Stomach (tissue), 19 donors: Measurements from ENCODE around the gene SBF1. TPM values are rescaled to one million over a fixed set of nuclear protein-coding genes. Genes with fewer than 3 reads are reported as not detected.

Source experiments
- DNase-seq, 2 donors: peaks; one replicate each; pipeline versions ENCODE4 v3.0.0 to v3.0.0-alpha.2; 2013 to 2019
- H3K27ac ChIP-seq, 5 donors: fragments of 200-600 bp in 4 of 5; sonication (generic) in 4 of 5; one replicate each; pipeline ENCODE4 v1.5.1; 2013 to 2019; ENCODE audit warnings: mild to moderate bottlenecking in 1 of 5, moderate library complexity in 1 of 5
- H3K27me3 ChIP-seq, 3 donors: fragments of 200-600 bp; sonication (generic); one replicate each; pipeline ENCODE4 v1.5.1; 2017 to 2019; ENCODE audit warnings: mixed run types in 1 of 3
- H3K36me3 ChIP-seq, 4 donors: fragments of 200-600 bp; sonication (generic); 1 replicate in 3 of 4; 2 replicates in 1 of 4; pipeline ENCODE4 v1.5.1; 2016 to 2019
- H3K4me1 ChIP-seq, 4 donors: fragments of 200-600 bp; sonication (generic); one replicate each; pipeline ENCODE4 v1.5.1; 2016 to 2019
- H3K4me3 ChIP-seq, 4 donors: fragments of 200-600 bp; sonication (generic) in 3 of 4; one replicate each; pipeline ENCODE4 v1.5.1; 2016 to 2019; ENCODE audit warnings: mild to moderate bottlenecking in 1 of 4
- H3K9me3 ChIP-seq, 4 donors: fragments of 200-600 bp; sonication (generic); one replicate each; pipeline ENCODE4 v1.5.1; 2016 to 2019
- CTCF ChIP-seq, 7 experiments: fragments of 450-650 bp in 4 of 7; fragments of 200-600 bp in 3 of 7; sonication (generic) in 3 of 7; IDR thresholded peaks; one replicate each; pipeline ENCODE4 v1.5.1; 2016 to 2019; ENCODE audit warnings: antibody characterized with exemption in 7 of 7, control low read depth in 2 of 7, mild to moderate bottlenecking in 1 of 7
- EP300 ChIP-seq: sonication (generic); formaldehyde crosslinking; IDR thresholded peaks from one replicate; pipeline ENCODE4 v1.6.1; 2017; ENCODE audit warnings: antibody characterized with exemption
- POLR2A ChIP-seq, 4 donors: fragments of 450-650 bp; IDR thresholded peaks; one replicate each; pipeline ENCODE4 v1.6.1; 2016; ENCODE audit warnings: antibody characterized with exemption in 4 of 4, control low read depth in 2 of 4, mild to moderate bottlenecking in 1 of 4, moderate library complexity in 1 of 4
- POLR2AphosphoS5 ChIP-seq, 3 donors: sonication (generic); formaldehyde crosslinking; IDR thresholded peaks; one replicate each; pipeline ENCODE4 v1.6.1; 2016; ENCODE audit warnings: antibody characterized with exemption in 3 of 3
- WGBS, 5 donors: extraction: QIAGEN DNeasy Blood & Tissue Kit in 3 of 5; methylation state at CpG; one replicate each; pipeline versions ENCODE4 v1.1.5 to v1.1.7; 2013 to 2018; 5-methylcytosine and 5-hydroxymethylcytosine counted together
- intact Hi-C: fragments of 100-400 bp; cut with DNase I; formaldehyde crosslinking; loops from one replicate; pipeline ENCODE4 v1.15.1; 2023; ENCODE audit warnings: low total_unique reads
- long read RNA-seq, 10 donors: transcript quantifications; one replicate each; lab custom pipeline, GENCODE V29; 2026
- polyA plus RNA-seq, 3 donors: library from polyadenylated mRNA; stranded (reverse); fragments of 200-250 nt; gene quantifications; one replicate each; pipeline ENCODE4 v1.2.3, GENCODE V29; 2013
- total RNA-seq, 5 donors: library from RNA; depleted of rRNA; stranded (reverse); fragments of >200 nt; gene quantifications; one replicate each; pipeline versions ENCODE4 v1.1.0 to v1.2.3, GENCODE V29; 2014 to 2016
- donor health status: healthy with polysubstance abuse.
- donor health status: Bipolar disorder and iron deficiency.
- donor health status: healthy.

SBF1 gene
- total RNA-seq (100 to 1,000 TPM in 1 of 5 donors, 10 to 100 TPM in 4; 34.9 to 122 (median 65.2) TPM), polyA plus RNA-seq (10 to 100 TPM in 2 of 3 donors, 1 to 10 TPM in 1; 9.6 to 42.3 (median 25.0) TPM)
- long read RNA-seq, donor 1, result 0 reads
- long read RNA-seq, donor 2, result 0 reads
- long read RNA-seq, donor 3, partial matches to known transcripts, result 0 of 2 reads
- long read RNA-seq, donor 3, other reads (novel, unspliced or antisense), result 0 of 2 reads
- long read RNA-seq, donor 4, result 0 reads
- long read RNA-seq, donor 5, result 0 reads
- long read RNA-seq, donor 6, partial matches to known transcripts, result 0 of 2 reads
- long read RNA-seq, donor 6, other reads (novel, unspliced or antisense), result 0 of 2 reads
- long read RNA-seq, donor 7, result 0 reads
- long read RNA-seq, donor 8, full-length matches to known transcripts, result 3 of 3 reads
- long read RNA-seq, donor 8, partial matches to known transcripts, result 0 of 3 reads
- long read RNA-seq, donor 8, other reads (novel, unspliced or antisense), result 0 of 3 reads
- long read RNA-seq, donor 9, partial matches to known transcripts, result 0 of 4 reads
- long read RNA-seq, donor 9, other reads (novel, unspliced or antisense), result 0 of 4 reads
- long read RNA-seq, donor 10, result 0 reads

GRCh38 chr22:50474710-50475651 is at the start of gene SBF1:
TSS of gene SBF1 (minus strand) at chr22:50475035. CDS start at chr22:50474840, 195 bp downstream.
- TF ChIP-seq POLR2AphosphoS5 (IDR thresholded peaks at IDR 0.05), result peak; percentile 26 to 72 (median 42)
- TF ChIP-seq CTCF (IDR thresholded peaks at IDR 0.05), result no peak
- H3K27me3 ChIP-seq, result peaks cover 0 to 15% (median 0%) of the 10 kb centered on the region in 3 donors
- no peaks in the 10 kb centered on the region for H3K9me3 ChIP-seq
- peaks cover 44 to 52% (median 50%) of the 10 kb centered on the region in 4 donors for H3K4me1 ChIP-seq
- DNase-seq, result peak; percentile 96 to 98
- intact Hi-C loops, result no loop called here
- no peaks in the 10 kb centered on the region for H3K36me3 ChIP-seq
- H3K27ac ChIP-seq, result peak within 1 kb of the TSS; percentile 81 to 93 (median 87)
- H3K4me3 ChIP-seq, result peak within 1 kb of the TSS; percentile 83 to 99 (median 98)
- WGBS, 5 donors, result 1 to 4% (median 2%) methylated on average over 32 to 97 of the region's 97 CpGs

- no peaks in the 10 kb centered on the region for H3K9me3 ChIP-seq
- peak overlapping the region; percentile 63 to 86 (median 80) for H3K4me3 ChIP-seq
- H3K27ac ChIP-seq, result peak overlapping the region in 4 of 5 donors; percentile 92 to 98 (median 94)
- no peak for TF ChIP-seq EP300
- TF ChIP-seq POLR2AphosphoS5 (IDR thresholded peaks at IDR 0.05), result no peak
- no peak for TF ChIP-seq CTCF (IDR thresholded peaks at IDR 0.05)
- DNase-seq, result peak in 1 of 2 donors; percentile 38
- H3K4me1 ChIP-seq, result peaks cover 30 to 53% (median 51%) of the 10 kb centered on the region in 4 donors
- WGBS, 5 donors, result 43 to 76% (median 73%) methylated on average over 6 to 25 of the region's 25 CpGs
- intact Hi-C loops, result no loop called here
- H3K36me3 ChIP-seq, result peaks cover 35 to 53% (median 51%) of the 10 kb centered on the region in 4 donors
- H3K27me3 ChIP-seq, result no peaks in the 10 kb centered on the region
Measured at GRCh38 chr22:50523806-50524675, 49.2 kb upstream of the SBF1 start.

- no peak overlapping the region for H3K4me3 ChIP-seq
- no peaks in the 10 kb centered on the region for H3K9me3 ChIP-seq
- TF ChIP-seq EP300 (no peak), CTCF (IDR thresholded peaks at IDR 0.05) (no peak), POLR2AphosphoS5 (IDR thresholded peaks at IDR 0.05) (no peak), POLR2A (IDR thresholded peaks at IDR 0.05) (no peak)
- H3K27ac ChIP-seq, result no peak overlapping the region
- H3K36me3 ChIP-seq, result peaks cover 40 to 59% (median 57%) of the 10 kb centered on the region in 4 donors
- H3K27me3 ChIP-seq, result no peaks in the 10 kb centered on the region
- H3K4me1 ChIP-seq, result peaks cover 29 to 47% (median 45%) of the 10 kb centered on the region in 4 donors
- 87 to 92% (median 90%) methylated on average over 14 to 16 of the region's 16 CpGs for WGBS, 5 donors
- intact Hi-C loops, result no loop called here
- no peak for DNase-seq
Measured at GRCh38 chr22:50523458-50523805, 48.6 kb upstream of the SBF1 start.
